GM23338 (cell line): Measurements from ENCODE around the gene COG6. TPM values are rescaled to one million over a fixed set of nuclear protein-coding genes. Genes with fewer than 3 reads are reported as not detected.

Source experiments
- ATAC-seq: fragments of 200-7000 bp; cut with Tn5 transposase; 3 replicates; pipeline ENCODE4 v1.9.1; 2020
- DNase-seq: peaks from one replicate; pipeline ENCODE4 v3.0.0-alpha.2; 2015; ENCODE audit warnings: low spot score
- H2AFZ ChIP-seq: fragments of 200-600 bp; sonication (generic); 2 replicates; pipeline ENCODE4 v1.8.0; 2016; ENCODE audit warnings: antibody characterized with exemption, mild to moderate bottlenecking, moderate library complexity
- H3F3A ChIP-seq: fragments of 200-600 bp; sonication (generic); replicated peaks from 2 replicates; pipeline ENCODE4 v1.8.0; 2017; ENCODE audit warnings: antibody characterized with exemption, mixed run types, low read depth
- H3K27ac ChIP-seq: fragments of 200-600 bp; sonication (generic); 2 replicates; pipeline ENCODE4 v1.6.1; 2016; ENCODE audit warnings: low read depth
- H3K27me3 ChIP-seq: fragments of 200-600 bp; sonication (generic); 2 replicates; pipeline ENCODE4 v1.8.0; 2016; ENCODE audit warnings: mild to moderate bottlenecking, mixed run types, moderate library complexity; ENCODE audit not compliant: insufficient read depth
- H3K36me3 ChIP-seq: fragments of 200-600 bp; sonication (generic); 2 replicates; pipeline ENCODE4 v1.8.0; 2016; ENCODE audit warnings: mild to moderate bottlenecking; ENCODE audit not compliant: insufficient read depth
- H3K4me1 ChIP-seq: fragments of 200-600 bp; sonication (generic); 2 replicates; pipeline ENCODE4 v1.8.0; 2016; ENCODE audit warnings: mild to moderate bottlenecking, moderate library complexity; ENCODE audit not compliant: insufficient read depth
- H3K4me2 ChIP-seq: fragments of 200-600 bp; sonication (generic); 2 replicates; pipeline ENCODE4 v1.7.1; 2017; ENCODE audit warnings: mixed run types
- H3K4me3 ChIP-seq: fragments of 200-600 bp; sonication (generic); 2 replicates; pipeline ENCODE4 v1.6.1; 2016; ENCODE audit warnings: mixed run types
- H3K79me2 ChIP-seq: fragments of 200-600 bp; sonication (generic); replicated peaks from 2 replicates; pipeline ENCODE4 v1.8.0; 2017; ENCODE audit warnings: mild to moderate bottlenecking; ENCODE audit not compliant: insufficient read depth
- H3K9me2 ChIP-seq: fragments of 200-600 bp; sonication (generic); 2 replicates; pipeline ENCODE4 v1.8.0; 2017; ENCODE audit not compliant: insufficient read depth
- H4K20me1 ChIP-seq: fragments of 200-600 bp; sonication (generic); replicated peaks from 2 replicates; pipeline ENCODE4 v1.8.0; 2017; ENCODE audit warnings: mild to moderate bottlenecking; ENCODE audit not compliant: insufficient read depth
- H3K27ac Mint-ChIP-seq: 2 replicates; pipeline ENCODE4 v1.8.0; 2020; ENCODE audit warnings: inconsistent platforms, mild to moderate bottlenecking, moderate library complexity, mixed read lengths
- H3K27me3 Mint-ChIP-seq: 3 replicates; pipeline ENCODE4 v1.8.0; 2022; ENCODE audit warnings: low read depth, mild to moderate bottlenecking, moderate library complexity, mixed read lengths, inconsistent platforms; ENCODE audit not compliant: insufficient read depth, poor library complexity
- H3K36me3 Mint-ChIP-seq: 3 replicates; pipeline ENCODE4 v1.8.0; 2021; ENCODE audit warnings: low read depth, mild to moderate bottlenecking, inconsistent platforms, moderate library complexity, mixed read lengths
- H3K4me1 Mint-ChIP-seq: 3 replicates; pipeline ENCODE4 v1.8.0; 2020; ENCODE audit warnings: mild to moderate bottlenecking, inconsistent platforms, mixed read lengths
- H3K4me3 Mint-ChIP-seq: 3 replicates; pipeline ENCODE4 v1.8.0; 2021; ENCODE audit warnings: moderate library complexity, mild to moderate bottlenecking, inconsistent platforms, mixed read lengths
- H3K9me3 Mint-ChIP-seq: 3 replicates; pipeline ENCODE4 v1.8.0; 2020; ENCODE audit warnings: moderate library complexity, mild to moderate bottlenecking, inconsistent platforms, mixed read lengths
- CREB1 ChIP-seq: fragments of 250-450 bp; sonication (Bioruptor Pico); IDR thresholded peaks from 2 replicates; pipeline ENCODE4 v1.5.0; 2020; ENCODE audit warnings: low read depth, mild to moderate bottlenecking, moderate library complexity
- ETS1 ChIP-seq: IDR thresholded peaks from 2 replicates; pipeline ENCODE4 v1.6.1; 2016; ENCODE audit warnings: antibody characterized with exemption
- EZH2 ChIP-seq: fragments of 200-600 bp; sonication (generic); IDR thresholded peaks from one replicate; pipeline ENCODE4 v1.8.0; 2017; ENCODE audit warnings: antibody characterized with exemption, mild to moderate bottlenecking, low read depth; ENCODE audit not compliant: unreplicated experiment
- EZH2phosphoT487 ChIP-seq: fragments of 200-600 bp; sonication (generic); IDR thresholded peaks from one replicate; pipeline ENCODE4 v1.8.1; 2018; ENCODE audit warnings: antibody characterized with exemption; ENCODE audit not compliant: unreplicated experiment
- JUNB ChIP-seq: IDR thresholded peaks from one replicate; pipeline ENCODE4 v1.6.1; 2016; ENCODE audit warnings: antibody characterized with exemption; ENCODE audit not compliant: unreplicated experiment
- NANOG ChIP-seq: IDR thresholded peaks from 2 replicates; pipeline ENCODE4 v1.6.1; 2016; ENCODE audit warnings: antibody characterized with exemption, borderline replicate concordance
- POLR2AphosphoS5 ChIP-seq: IDR thresholded peaks from 2 replicates; pipeline ENCODE4 v1.6.1; 2016; ENCODE audit warnings: antibody characterized with exemption, low read depth
- REST ChIP-seq: IDR thresholded peaks from one replicate; pipeline ENCODE4 v1.6.1; 2018; ENCODE audit warnings: antibody characterized with exemption; ENCODE audit not compliant: unreplicated experiment
- STAT1 ChIP-seq: IDR thresholded peaks from one replicate; pipeline ENCODE4 v1.6.1; 2016; ENCODE audit warnings: antibody characterized with exemption; ENCODE audit not compliant: unreplicated experiment
- ZNF114 ChIP-seq: fragments of 250-450 bp; sonication (Bioruptor Pico); IDR thresholded peaks from 2 replicates; pipeline ENCODE4 v1.5.0; 2020; ENCODE audit warnings: mild to moderate bottlenecking, moderate library complexity
- ZNF331 ChIP-seq: fragments of 250-450 bp; sonication (Bioruptor Pico); IDR thresholded peaks from 2 replicates; pipeline ENCODE4 v1.5.0; 2020; ENCODE audit warnings: low read depth, mild to moderate bottlenecking, moderate library complexity
- ZNF462 ChIP-seq: fragments of 250-450 bp; sonication (Bioruptor Pico); IDR thresholded peaks from 2 replicates; pipeline ENCODE4 v1.5.0; 2020; ENCODE audit warnings: mild to moderate bottlenecking, moderate library complexity
- polyA plus RNA-seq: library from polyadenylated mRNA; unstranded; fragments of >200 nt; fragmentation: Nextera tagmentation; extraction: Ambion mirVana; gene quantifications from 2 replicates; pipeline ENCODE4 v1.2.1, GENCODE V29; 2016
- total RNA-seq: library from RNA; depleted of rRNA; stranded (reverse); fragments of >200 nt; shearing (Covaris generic); gene quantifications from 2 replicates; pipeline ENCODE4 v1.2.3, GENCODE V29; 2014
- TF ChIP-seq, protein P1 (sequence below), 2 experiments: fragments of 200-600 bp in 1 of 2; sonication (generic) in 1 of 2; conservative IDR thresholded peaks; 2 replicates each; pipeline versions ENCODE4 v1.5.1 to v1.6.1; 2016 to 2017; ENCODE audit warnings: antibody characterized with exemption in 2 of 2, low read depth in 2 of 2, mild to moderate bottlenecking in 2 of 2, moderate library complexity in 1 of 2

COG6 gene
- total and polyA plus RNA-seq, 2 experiments from 2014 or later = 10.0 to 23.6 TPM

- no peaks in the 10 kb centered on the region; the same call in 2 of the 3 replicates for H3K9me3 Mint-ChIP-seq
- ATAC-seq = no peak
- peaks cover 21% of the 10 kb centered on the region for H3K4me1 Mint-ChIP-seq
- Histone ChIP-seq H3K4me3 (no peak overlapping the region), H3K79me2 (no peaks in the 10 kb centered on the region), H3K9me2 (no peaks in the 10 kb centered on the region), H3K27me3 (no peaks in the 10 kb centered on the region), H4K20me1 (no peaks in the 10 kb centered on the region), H2AFZ (no peak overlapping the region), H3K36me3 (no peaks in the 10 kb centered on the region), H3K4me1 (peaks cover 7% of the 10 kb centered on the region), H3F3A (no peaks in the 10 kb centered on the region), H3K4me2 (no peak overlapping the region), H3K27ac (no peak overlapping the region)
- peaks cover 6% of the 10 kb centered on the region for H3K27me3 Mint-ChIP-seq
- H3K36me3 Mint-ChIP-seq = no peaks in the 10 kb centered on the region
- no peak overlapping the region for H3K27ac Mint-ChIP-seq
- no peak for DNase-seq
- no peak for TF ChIP-seq ZNF462 (CRISPR knock-in tag)
- no peak for TF ChIP-seq POLR2AphosphoS5
- no peak for TF ChIP-seq EZH2phosphoT487
- TF ChIP-seq CREB1 (CRISPR knock-in tag) = no peak
- TF ChIP-seq REST = no peak
- no peak for TF ChIP-seq ETS1
- TF ChIP-seq STAT1 = no peak
- TF ChIP-seq, protein P1, sequence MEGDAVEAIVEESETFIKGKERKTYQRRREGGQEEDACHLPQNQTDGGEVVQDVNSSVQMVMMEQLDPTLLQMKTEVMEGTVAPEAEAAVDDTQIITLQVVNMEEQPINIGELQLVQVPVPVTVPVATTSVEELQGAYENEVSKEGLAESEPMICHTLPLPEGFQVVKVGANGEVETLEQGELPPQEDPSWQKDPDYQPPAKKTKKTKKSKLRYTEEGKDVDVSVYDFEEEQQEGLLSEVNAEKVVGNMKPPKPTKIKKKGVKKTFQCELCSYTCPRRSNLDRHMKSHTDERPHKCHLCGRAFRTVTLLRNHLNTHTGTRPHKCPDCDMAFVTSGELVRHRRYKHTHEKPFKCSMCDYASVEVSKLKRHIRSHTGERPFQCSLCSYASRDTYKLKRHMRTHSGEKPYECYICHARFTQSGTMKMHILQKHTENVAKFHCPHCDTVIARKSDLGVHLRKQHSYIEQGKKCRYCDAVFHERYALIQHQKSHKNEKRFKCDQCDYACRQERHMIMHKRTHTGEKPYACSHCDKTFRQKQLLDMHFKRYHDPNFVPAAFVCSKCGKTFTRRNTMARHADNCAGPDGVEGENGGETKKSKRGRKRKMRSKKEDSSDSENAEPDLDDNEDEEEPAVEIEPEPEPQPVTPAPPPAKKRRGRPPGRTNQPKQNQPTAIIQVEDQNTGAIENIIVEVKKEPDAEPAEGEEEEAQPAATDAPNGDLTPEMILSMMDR (conservative IDR thresholded peaks at IDR 0.05; ENCODE audit: low read depth in 2 of 2) = no peak
- no peak for TF ChIP-seq ZNF331 (CRISPR knock-in tag)
- no peak for TF ChIP-seq EZH2
- no peak for TF ChIP-seq NANOG
- no peak for TF ChIP-seq ZNF114
- TF ChIP-seq JUNB = no peak
- H3K4me3 Mint-ChIP-seq = no peak overlapping the region
Observed at GRCh38 chr13:39766464-39767158, 111.1 kb downstream of the COG6 start.
